HG03064 (cell line): ENCODE results near the gene DNMT1.

ENCODE experiments used
- ATAC-seq: cut with Tn5 transposase; IDR thresholded peaks from one replicate; pipeline ENCODE4 v1.9.1; 2021; ENCODE audit warnings: low read depth; ENCODE audit not compliant: unreplicated experiment

DNMT1 gene

GRCh38 chr19:10143681-10144080 lies 51.1 kb downstream of the DNMT1 start:
- ATAC-seq = no peak

- no peak for ATAC-seq
Measured at GRCh38 chr19:10142701-10143375, 51.9 kb downstream of the DNMT1 start.

- no peak for ATAC-seq
Measured at GRCh38 chr19:10141973-10142372, 52.8 kb downstream of the DNMT1 start.

- ATAC-seq = no peak
Measured at GRCh38 chr19:10141479-10141878, 53.3 kb downstream of the DNMT1 start.

- no peak for ATAC-seq
Measured at GRCh38 chr19:10139952-10140351, 54.8 kb downstream of the DNMT1 start.

GRCh38 chr19:10138879-10139795 lies 55.6 kb downstream of the DNMT1 start:
- no peak for ATAC-seq

- ATAC-seq = no peak
Measured at GRCh38 chr19:10137751-10138682, 56.7 kb downstream of the DNMT1 start.

GRCh38 chr19:10136936-10137335 lies 57.8 kb downstream of the DNMT1 start:
- no peak for ATAC-seq

GRCh38 chr19:10135551-10136334 lies 59.0 kb downstream of the DNMT1 start:
- ATAC-seq = no peak

GRCh38 chr19:10134040-10134439 lies 60.7 kb downstream of the DNMT1 start:
- no peak for ATAC-seq

GRCh38 chr19:10133596-10133995 lies 61.2 kb downstream of the DNMT1 start:
- no peak for ATAC-seq

- no peak for ATAC-seq
Measured at GRCh38 chr19:10132905-10133304, 61.8 kb downstream of the DNMT1 start.

- no peak for ATAC-seq
Measured at GRCh38 chr19:10126213-10126639, 68.5 kb downstream of the DNMT1 start.

- no peak for ATAC-seq
Measured at GRCh38 chr19:10124429-10124828, 70.3 kb downstream of the DNMT1 start.

GRCh38 chr19:10122045-10122444 lies 72.7 kb downstream of the DNMT1 start:
- ATAC-seq = no peak

GRCh38 chr19:10120538-10121189 lies 74.1 kb downstream of the DNMT1 start:
- ATAC-seq = no peak

GRCh38 chr19:10118960-10119359 lies 75.8 kb downstream of the DNMT1 start:
- ATAC-seq = no peak

- ATAC-seq = no peak
Measured at GRCh38 chr19:10116866-10117616, 77.7 kb downstream of the DNMT1 start.
